Kidney tubule cell (primary cell): ENCODE results near the gene ZBTB39.
"Not testable (repeated sequence)": the region's sequence is repeated elsewhere in the genome, so short reads cannot be mapped to it uniquely, and the experiment has no call there.

Source experiments
- DNase-seq: peaks from one replicate; pipeline ENCODE4 v3.0.0-alpha.2; 2018; ENCODE audit warnings: low spot score

Gene ZBTB39

GRCh38 chr12:57031138-57031725 is 24.9 kb upstream of the ZBTB39 start:
- DNase-seq: peak; percentile 21

- DNase-seq: no peak
Observed at GRCh38 chr12:57029457-57029856, 23.1 kb upstream of the ZBTB39 start.

- DNase-seq: no peak
Observed at GRCh38 chr12:57027805-57028153, 21.4 kb upstream of the ZBTB39 start.

GRCh38 chr12:57027011-57027804 is 20.9 kb upstream of the ZBTB39 start:
- DNase-seq: no peak

GRCh38 chr12:57025196-57025595 is 18.9 kb upstream of the ZBTB39 start:
- no peak for DNase-seq

- DNase-seq: not testable (repeated sequence)
Observed at GRCh38 chr12:57022324-57022723, 16.0 kb upstream of the ZBTB39 start.

- DNase-seq: no peak
Observed at GRCh38 chr12:57019983-57020719, 13.8 kb upstream of the ZBTB39 start.

- DNase-seq: no peak
Observed at GRCh38 chr12:57018906-57019305, 12.6 kb upstream of the ZBTB39 start.

GRCh38 chr12:57018353-57018752 is 12.0 kb upstream of the ZBTB39 start:
- DNase-seq: not testable (repeated sequence)

- no peak for DNase-seq
Observed at GRCh38 chr12:57016348-57016747, 10.0 kb upstream of the ZBTB39 start, which contains the start of gene TAC3. Gene TAC3 (minus strand): TSS chr12:57016529. CDS start chr12:57015797, 732 bp downstream.

- DNase-seq: no peak
Observed at GRCh38 chr12:57012600-57013465, 6.5 kb upstream of the ZBTB39 start.

- DNase-seq: no peak
Observed at GRCh38 chr12:57011438-57012424, 5.4 kb upstream of the ZBTB39 start.

- DNase-seq: no peak
Observed at GRCh38 chr12:57010627-57011247, 4.4 kb upstream of the ZBTB39 start.

- no peak for DNase-seq
Observed at GRCh38 chr12:57009949-57010626, 3.7 kb upstream of the ZBTB39 start.

GRCh38 chr12:57008178-57008577 is 1.8 kb upstream of the ZBTB39 start:
- DNase-seq: peak; percentile 59

- DNase-seq: no peak
Observed at GRCh38 chr12:57006809-57007475, 596 bp upstream of the ZBTB39 start.

- DNase-seq: no peak
Observed at GRCh38 chr12:57004651-57005050, 1.7 kb downstream of the ZBTB39 start.

- DNase-seq: no peak
Observed at GRCh38 chr12:57003395-57003794, 3.0 kb downstream of the ZBTB39 start.

GRCh38 chr12:57001448-57001906 is 4.9 kb downstream of the ZBTB39 start:
- peak; percentile 71 for DNase-seq
